Mammary epithelial cell (primary cell): ENCODE measurements around the gene LNX1.

Experiments used
- EZH2 ChIP-seq: IDR thresholded peaks from 2 replicates; pipeline ENCODE4 v1.6.1; 2012; ENCODE audit warnings: low read length, inconsistent platforms, borderline replicate concordance
- TF ChIP-seq, protein P1 (sequence below), 2 donors: IDR thresholded peaks in 1 of 2; conservative IDR thresholded peaks in 1 of 2; 2 replicates each; pipeline ENCODE4 v1.5.1; 2011 to 2012; ENCODE audit warnings: inconsistent platforms in 2 of 2, low read length in 2 of 2, mild to moderate bottlenecking in 2 of 2, control low read depth in 1 of 2, low read depth in 1 of 2; ENCODE audit not compliant: insufficient read depth in 1 of 2; ENCODE audit errors: extremely low read depth in 1 of 2

DNA sequence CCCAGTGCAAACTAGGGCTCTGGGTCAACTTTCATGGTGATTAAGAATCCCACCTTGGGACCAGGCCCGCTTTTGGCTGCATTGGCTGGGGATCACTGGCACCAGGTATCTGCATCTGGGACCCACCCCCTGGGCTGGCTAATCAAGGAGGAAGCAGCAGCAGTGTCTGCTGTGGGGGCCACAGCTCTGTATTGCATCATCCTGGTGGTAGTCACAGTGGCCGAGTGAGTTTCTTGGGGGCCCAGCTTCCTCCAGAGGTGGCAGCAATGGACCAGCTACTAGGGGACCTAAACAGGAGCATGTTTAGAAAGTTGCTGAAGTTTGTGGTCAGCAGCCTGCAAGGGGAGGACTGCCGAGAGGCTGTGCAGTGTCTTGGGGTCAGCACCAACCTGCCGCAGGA lies 15.7 kb downstream of the LNX1 start:
- TF ChIP-seq, protein P1, sequence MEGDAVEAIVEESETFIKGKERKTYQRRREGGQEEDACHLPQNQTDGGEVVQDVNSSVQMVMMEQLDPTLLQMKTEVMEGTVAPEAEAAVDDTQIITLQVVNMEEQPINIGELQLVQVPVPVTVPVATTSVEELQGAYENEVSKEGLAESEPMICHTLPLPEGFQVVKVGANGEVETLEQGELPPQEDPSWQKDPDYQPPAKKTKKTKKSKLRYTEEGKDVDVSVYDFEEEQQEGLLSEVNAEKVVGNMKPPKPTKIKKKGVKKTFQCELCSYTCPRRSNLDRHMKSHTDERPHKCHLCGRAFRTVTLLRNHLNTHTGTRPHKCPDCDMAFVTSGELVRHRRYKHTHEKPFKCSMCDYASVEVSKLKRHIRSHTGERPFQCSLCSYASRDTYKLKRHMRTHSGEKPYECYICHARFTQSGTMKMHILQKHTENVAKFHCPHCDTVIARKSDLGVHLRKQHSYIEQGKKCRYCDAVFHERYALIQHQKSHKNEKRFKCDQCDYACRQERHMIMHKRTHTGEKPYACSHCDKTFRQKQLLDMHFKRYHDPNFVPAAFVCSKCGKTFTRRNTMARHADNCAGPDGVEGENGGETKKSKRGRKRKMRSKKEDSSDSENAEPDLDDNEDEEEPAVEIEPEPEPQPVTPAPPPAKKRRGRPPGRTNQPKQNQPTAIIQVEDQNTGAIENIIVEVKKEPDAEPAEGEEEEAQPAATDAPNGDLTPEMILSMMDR (conservative IDR thresholded peaks at IDR 0.05 in 1 of 2, IDR thresholded peaks at IDR 0.05 in 1 of 2; ENCODE audit: extremely low read depth in 1 of 2, insufficient read depth in 1 of 2, low read depth in 1 of 2, low read length in 2 of 2): no peak
- no peak for TF ChIP-seq EZH2
